GM19023 (cell line): ENCODE measurements around the gene KAT6B.

ENCODE experiments used
- ATAC-seq: cut with Tn5 transposase; IDR thresholded peaks from one replicate; pipeline ENCODE4 v1.9.1; 2021; ENCODE audit warnings: mild to moderate bottlenecking, moderate library complexity; ENCODE audit not compliant: unreplicated experiment

KAT6B gene

GRCh38 chr10:75058161-75058560 is 231.8 kb downstream of the KAT6B start:
- ATAC-seq: no peak

GRCh38 chr10:75061709-75062505 is 235.5 kb downstream of the KAT6B start:
- no peak for ATAC-seq

- no peak for ATAC-seq
Observed at GRCh38 chr10:75062506-75063299, 236.3 kb downstream of the KAT6B start.

- ATAC-seq: no peak
Observed at GRCh38 chr10:75063461-75064230, 237.2 kb downstream of the KAT6B start.

- no peak for ATAC-seq
Observed at GRCh38 chr10:75065076-75065475, 238.7 kb downstream of the KAT6B start.

- no peak for ATAC-seq
Observed at GRCh38 chr10:75066271-75066670, 239.9 kb downstream of the KAT6B start.

GRCh38 chr10:75067272-75067671 is 240.9 kb downstream of the KAT6B start:
- no peak for ATAC-seq

GRCh38 chr10:75068523-75068922 is 242.1 kb downstream of the KAT6B start:
- ATAC-seq: no peak

GRCh38 chr10:75070476-75070875 is 244.1 kb downstream of the KAT6B start:
- ATAC-seq: no peak

GRCh38 chr10:75070961-75071428 is 244.6 kb downstream of the KAT6B start:
- no peak for ATAC-seq

- ATAC-seq: no peak
Observed at GRCh38 chr10:75071756-75072155, 245.4 kb downstream of the KAT6B start.

- ATAC-seq: no peak
Observed at GRCh38 chr10:75072727-75073126, 246.3 kb downstream of the KAT6B start.

GRCh38 chr10:75073442-75073841 is 247.0 kb downstream of the KAT6B start:
- no peak for ATAC-seq

GRCh38 chr10:75074711-75075445 is 248.5 kb downstream of the KAT6B start:
- ATAC-seq: no peak

- no peak for ATAC-seq
Observed at GRCh38 chr10:75076348-75076747, 249.9 kb downstream of the KAT6B start.

GRCh38 chr10:75079436-75080083 is 253.2 kb downstream of the KAT6B start:
- ATAC-seq: no peak

- ATAC-seq: no peak
Observed at GRCh38 chr10:75080554-75080953, 254.2 kb downstream of the KAT6B start.

- ATAC-seq: no peak
Observed at GRCh38 chr10:75081379-75081778, 255.0 kb downstream of the KAT6B start.
